ENCODE data around the gene MED13. TPM values are rescaled to one million over a fixed set of nuclear protein-coding genes. Genes with fewer than 3 reads are reported as not detected.

The MED13 gene
- polyA plus RNA-seq, 2 of the 4 experiments (the other 2 are of a cell fraction), result 14.1 to 64.1 TPM

GRCh38 chr17:62067165-62068145 lies 2.4 kb upstream of the MED13 start:
- Histone ChIP-seq H3K4me1 (peaks cover 29% of the 10 kb centered on the region), H3K9me3 (no peaks in the 10 kb centered on the region), H3K4me3 (no peak overlapping the region), H3K27ac (no peak overlapping the region; a peak in 1 of 6 replicates), H3K4me2 (peak overlapping the region; percentile 61)
- CTCF ChIA-PET, result interaction anchor here (0.6 kb wide), 1 partner anchor 55 kb away, joined by 3 read pairs; no protein-coding TSS in a partner anchor
- ATAC-seq (no peak), FAIRE-seq (peak; percentile 7), DNase-seq (ENCODE audit: low read depth in 1 of 2, low spot score in 1 of 2) (no peak)
- WGBS (ENCODE audit: missing lambda C conversion rate), result 74% methylated on average over 7 of the region's 7 CpGs
- no peak for TF ChIP-seq JUN (IDR thresholded peaks at IDR 0.05)
- no peak for TF ChIP-seq RAD21 (conservative IDR thresholded peaks at IDR 0.05 in 1 of 2, IDR thresholded peaks at IDR 0.05 in 1 of 2)
- no peak for TF ChIP-seq CBX2 (IDR thresholded peaks at IDR 0.05; ENCODE audit: borderline replicate concordance, low read depth)
- TF ChIP-seq CBX8 (IDR thresholded peaks at IDR 0.05), result no peak
- no peak for TF ChIP-seq BHLHE40 (IDR thresholded peaks at IDR 0.05; ENCODE audit: low read depth, low read length)
- no peak for TF ChIP-seq RNF2 (IDR thresholded peaks at IDR 0.05; ENCODE audit: borderline replicate concordance, low read depth)
- no peak for TF ChIP-seq POLR2A (IDR thresholded peaks at IDR 0.05; ENCODE audit: low read length)
- TF ChIP-seq, protein P1, sequence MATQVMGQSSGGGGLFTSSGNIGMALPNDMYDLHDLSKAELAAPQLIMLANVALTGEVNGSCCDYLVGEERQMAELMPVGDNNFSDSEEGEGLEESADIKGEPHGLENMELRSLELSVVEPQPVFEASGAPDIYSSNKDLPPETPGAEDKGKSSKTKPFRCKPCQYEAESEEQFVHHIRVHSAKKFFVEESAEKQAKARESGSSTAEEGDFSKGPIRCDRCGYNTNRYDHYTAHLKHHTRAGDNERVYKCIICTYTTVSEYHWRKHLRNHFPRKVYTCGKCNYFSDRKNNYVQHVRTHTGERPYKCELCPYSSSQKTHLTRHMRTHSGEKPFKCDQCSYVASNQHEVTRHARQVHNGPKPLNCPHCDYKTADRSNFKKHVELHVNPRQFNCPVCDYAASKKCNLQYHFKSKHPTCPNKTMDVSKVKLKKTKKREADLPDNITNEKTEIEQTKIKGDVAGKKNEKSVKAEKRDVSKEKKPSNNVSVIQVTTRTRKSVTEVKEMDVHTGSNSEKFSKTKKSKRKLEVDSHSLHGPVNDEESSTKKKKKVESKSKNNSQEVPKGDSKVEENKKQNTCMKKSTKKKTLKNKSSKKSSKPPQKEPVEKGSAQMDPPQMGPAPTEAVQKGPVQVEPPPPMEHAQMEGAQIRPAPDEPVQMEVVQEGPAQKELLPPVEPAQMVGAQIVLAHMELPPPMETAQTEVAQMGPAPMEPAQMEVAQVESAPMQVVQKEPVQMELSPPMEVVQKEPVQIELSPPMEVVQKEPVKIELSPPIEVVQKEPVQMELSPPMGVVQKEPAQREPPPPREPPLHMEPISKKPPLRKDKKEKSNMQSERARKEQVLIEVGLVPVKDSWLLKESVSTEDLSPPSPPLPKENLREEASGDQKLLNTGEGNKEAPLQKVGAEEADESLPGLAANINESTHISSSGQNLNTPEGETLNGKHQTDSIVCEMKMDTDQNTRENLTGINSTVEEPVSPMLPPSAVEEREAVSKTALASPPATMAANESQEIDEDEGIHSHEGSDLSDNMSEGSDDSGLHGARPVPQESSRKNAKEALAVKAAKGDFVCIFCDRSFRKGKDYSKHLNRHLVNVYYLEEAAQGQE (IDR thresholded peaks at IDR 0.05), result no peak
- no peak for TF ChIP-seq USF2 (IDR thresholded peaks at IDR 0.05)
- TF ChIP-seq ZFP36 (IDR thresholded peaks at IDR 0.05; ENCODE audit: borderline replicate concordance, partially characterized antibody), result no peak
- no peak for TF ChIP-seq FOXS1 (CRISPR knock-in tag; IDR thresholded peaks at IDR 0.05)
- no peak for TF ChIP-seq HOXB5 (CRISPR knock-in tag; IDR thresholded peaks at IDR 0.05)
- TF ChIP-seq KDM5A (IDR thresholded peaks at IDR 0.05), result no peak
- TF ChIP-seq KDM1A (IDR thresholded peaks at IDR 0.05; ENCODE audit: low read depth), result no peak
- no peak for TF ChIP-seq MAZ (IDR thresholded peaks at IDR 0.05; ENCODE audit: borderline replicate concordance, low read depth, low read length)
- TF ChIP-seq HOXB13 (CRISPR knock-in tag; IDR thresholded peaks at IDR 0.05; ENCODE audit: low read depth), result no peak
- no peak for TF ChIP-seq JUNB (IDR thresholded peaks at IDR 0.05)
- no peak for TF ChIP-seq GATA3 (IDR thresholded peaks at IDR 0.05; ENCODE audit: borderline replicate concordance)
- POLR2A ChIA-PET, result no interaction called here

GRCh38 chr17:62065611-62066468 lies 762 bp upstream of the MED13 start:
- Histone ChIP-seq H3K4me1 (peaks cover 38% of the 10 kb centered on the region), H3K4me3 (peak overlapping the region; percentile 94), H3K4me2 (peak overlapping the region; percentile 61), H3K27ac (peak overlapping the region; percentile 97), H3K9me3 (no peaks in the 10 kb centered on the region)
- ChIA-PET CTCF (interaction anchor here (0.6 to 3.7 kb wide), 40 partner anchors 11 to 150 kb away, joined by 3 to 65 read pairs (median 4); no protein-coding TSS in a partner anchor), POLR2A (interaction anchor here (0.5 to 1.5 kb wide), 9 partner anchors 9 to 653 kb away, joined by 3 to 17 read pairs (median 5); partner anchors contain the start of gene BRIP1)
- WGBS (ENCODE audit: missing lambda C conversion rate), result 3% methylated on average over 36 of the region's 51 CpGs
- ATAC-seq (peak; percentile 93 to 98), FAIRE-seq (peak; percentile 84), DNase-seq (ENCODE audit: low read depth in 1 of 2, low spot score in 1 of 2) (peak; percentile 98 to 99)
- peak; percentile 78 for TF ChIP-seq RAD21 (conservative IDR thresholded peaks at IDR 0.05 in 1 of 2, IDR thresholded peaks at IDR 0.05 in 1 of 2)
- TF ChIP-seq, protein P2, sequence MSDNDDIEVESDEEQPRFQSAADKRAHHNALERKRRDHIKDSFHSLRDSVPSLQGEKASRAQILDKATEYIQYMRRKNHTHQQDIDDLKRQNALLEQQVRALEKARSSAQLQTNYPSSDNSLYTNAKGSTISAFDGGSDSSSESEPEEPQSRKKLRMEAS (IDR thresholded peaks at IDR 0.05), result peak; percentile 72; the same call in 1 of the 2 replicates
- TF ChIP-seq PHF8 (IDR thresholded peaks at IDR 0.05; ENCODE audit: borderline replicate concordance, low read depth), result peak; percentile 92
- no peak for TF ChIP-seq MYC (IDR thresholded peaks at IDR 0.05; ENCODE audit: borderline replicate concordance, low read length)
- TF ChIP-seq CBX2 (IDR thresholded peaks at IDR 0.05; ENCODE audit: borderline replicate concordance, low read depth), result no peak
- TF ChIP-seq PBX3 (IDR thresholded peaks at IDR 0.05), result peak; percentile 78
- peak; percentile 98 for TF ChIP-seq USF2 (IDR thresholded peaks at IDR 0.05)
- no peak for TF ChIP-seq NFE2L2 (conservative IDR thresholded peaks at IDR 0.05; ENCODE audit: low read length)
- peak; percentile 75 for TF ChIP-seq POLR2A (IDR thresholded peaks at IDR 0.05; ENCODE audit: low read length)
- TF ChIP-seq SMC3 (IDR thresholded peaks at IDR 0.05), result peak; percentile 86
- TF ChIP-seq CHD4 (IDR thresholded peaks at IDR 0.05; ENCODE audit: borderline replicate concordance), result no peak
- TF ChIP-seq RNF2 (IDR thresholded peaks at IDR 0.05; ENCODE audit: borderline replicate concordance, low read depth), result no peak

Measured in A549 (cell line).